Suprapubic skin (tissue), 4 donors: Measurements from ENCODE around the gene HOXC9. TPM values are rescaled to one million over a fixed set of nuclear protein-coding genes. Genes with fewer than 3 reads are reported as not detected.

Experiments
- DNase-seq, 2 donors: peaks; one replicate each; pipeline ENCODE4 v3.0.0-alpha.2; 2019; ENCODE audit warnings: low spot score in 2 of 2
- H3K27ac ChIP-seq: fragments of 200-600 bp; sonication (generic); one replicate; pipeline ENCODE4 v1.5.1; 2019
- H3K27me3 ChIP-seq: fragments of 200-600 bp; sonication (generic); one replicate; pipeline ENCODE4 v1.5.1; 2019
- H3K36me3 ChIP-seq: fragments of 200-600 bp; sonication (generic); one replicate; pipeline ENCODE4 v1.5.1; 2019
- H3K4me1 ChIP-seq: fragments of 200-600 bp; sonication (generic); one replicate; pipeline ENCODE4 v1.5.1; 2019
- H3K4me3 ChIP-seq: fragments of 200-600 bp; sonication (generic); one replicate; pipeline ENCODE4 v1.5.1; 2019; ENCODE audit warnings: mild to moderate bottlenecking
- H3K9me3 ChIP-seq: fragments of 200-600 bp; sonication (generic); one replicate; pipeline ENCODE4 v1.5.1; 2019
- CTCF ChIP-seq, 2 donors: fragments of 200-600 bp in 1 of 2; fragments of 450-650 bp in 1 of 2; sonication (generic) in 1 of 2; IDR thresholded peaks; one replicate each; pipeline ENCODE4 v1.5.1; 2016 to 2019; ENCODE audit warnings: antibody characterized with exemption in 2 of 2, mild to moderate bottlenecking in 1 of 2, moderate library complexity in 1 of 2
- EP300 ChIP-seq: sonication (generic); formaldehyde crosslinking; IDR thresholded peaks from one replicate; pipeline ENCODE4 v1.6.1; 2017; ENCODE audit warnings: antibody characterized with exemption
- POLR2A ChIP-seq, 2 donors: fragments of 450-650 bp; IDR thresholded peaks; one replicate each; pipeline ENCODE4 v1.6.1; 2017; ENCODE audit warnings: antibody characterized with exemption in 2 of 2, mild to moderate bottlenecking in 2 of 2, moderate library complexity in 2 of 2
- POLR2AphosphoS5 ChIP-seq, 3 donors: sonication (generic); formaldehyde crosslinking; IDR thresholded peaks; one replicate each; pipeline ENCODE4 v1.6.1; 2017; ENCODE audit warnings: antibody characterized with exemption in 3 of 3
- WGBS: methylation state at CpG from one replicate; pipeline ENCODE4 v1.1.5; 2018; 5-methylcytosine and 5-hydroxymethylcytosine counted together
- total RNA-seq, 4 donors: library from RNA; depleted of rRNA; stranded (reverse); fragments of >200 nt; gene quantifications; one replicate each; pipeline ENCODE4 v1.1.0, GENCODE V29; 2016

The HOXC9 gene
- total RNA-seq, 4 donors from 2014 or later = 4.9 to 12.2 (median 6.1) TPM

DNA sequence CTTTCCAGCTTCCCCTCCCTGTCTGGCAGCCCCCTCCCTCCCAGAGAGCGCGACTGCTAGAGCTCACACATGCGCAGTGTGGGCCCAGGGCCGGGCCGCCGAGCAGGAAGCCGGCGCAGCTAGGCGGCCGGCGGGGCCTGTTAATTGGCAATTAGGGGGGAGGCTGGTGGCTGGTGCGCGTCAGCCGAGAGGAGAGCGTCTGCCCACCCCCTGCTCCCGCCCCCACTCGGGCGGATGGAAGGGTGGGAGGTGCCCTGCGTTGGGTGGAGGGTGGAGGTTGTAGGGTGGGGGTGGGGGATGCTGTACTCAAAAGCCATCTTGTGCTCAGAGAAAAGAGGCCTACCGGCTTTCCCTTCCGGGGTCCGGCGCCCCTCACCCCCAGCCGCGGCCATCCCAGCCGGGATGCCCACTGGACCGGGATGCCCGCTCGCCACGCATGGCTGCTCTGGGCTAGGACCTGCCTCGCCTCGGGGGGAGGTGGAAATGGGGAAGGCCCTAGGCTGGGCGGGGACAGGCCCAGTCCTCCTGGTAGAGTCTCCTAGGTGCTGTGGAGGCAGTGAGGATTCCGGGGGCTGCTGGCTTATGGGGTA lies 18.0 kb downstream of the HOXC9 start:
- H3K4me3 ChIP-seq = peak overlapping the region; percentile 78
- TF ChIP-seq POLR2A (IDR thresholded peaks at IDR 0.05) (peak in 1 of 2 donors; percentile 31), CTCF (IDR thresholded peaks at IDR 0.05) (no peak), POLR2AphosphoS5 (IDR thresholded peaks at IDR 0.05) (peak in 2 of 3 donors; percentile 30 to 53)
- peaks cover 20% of the 10 kb centered on the region for H3K27me3 ChIP-seq
- under 1% methylated on average over 15 of the region's 34 CpGs for WGBS
- H3K9me3 ChIP-seq = no peaks in the 10 kb centered on the region
- DNase-seq = peak; percentile 94
- no peaks in the 10 kb centered on the region for H3K36me3 ChIP-seq
- peak overlapping the region; percentile 98 for H3K27ac ChIP-seq
- H3K4me1 ChIP-seq = peaks cover 84% of the 10 kb centered on the region

DNA sequence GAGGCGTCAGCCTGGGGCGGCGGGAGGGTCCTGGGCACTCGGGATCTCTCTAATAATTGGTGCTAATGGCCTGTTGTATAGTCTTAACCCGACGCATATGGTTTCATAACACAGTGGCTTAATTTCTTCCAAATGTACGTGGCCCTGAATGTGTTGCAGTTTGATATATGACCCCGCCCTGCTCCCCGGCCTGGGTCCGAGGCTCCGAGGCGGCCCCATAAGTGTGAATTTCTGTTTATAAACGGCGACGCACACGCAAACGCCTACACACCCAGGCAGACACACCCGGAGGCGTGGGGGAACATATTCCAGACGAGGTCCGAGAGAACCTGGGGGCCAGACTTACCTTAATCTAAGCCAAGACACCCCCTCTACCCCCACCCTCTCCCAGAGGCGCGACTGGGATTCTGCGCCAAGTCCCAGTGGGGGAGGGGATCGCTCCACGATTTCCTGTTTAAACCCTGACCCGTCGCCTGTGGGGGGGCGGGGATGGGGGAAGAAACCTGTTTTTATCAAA lies 18.6 kb downstream of the HOXC9 start:
- 0% methylated on average over 18 of the region's 29 CpGs for WGBS
- TF ChIP-seq POLR2AphosphoS5 (IDR thresholded peaks at IDR 0.05) (no peak), CTCF (IDR thresholded peaks at IDR 0.05) (no peak), POLR2A (IDR thresholded peaks at IDR 0.05) (no peak), EP300 (no peak)
- H3K4me1 ChIP-seq = peaks cover 84% of the 10 kb centered on the region
- peaks cover 16% of the 10 kb centered on the region for H3K27me3 ChIP-seq
- H3K27ac ChIP-seq = peak overlapping the region; percentile 98
- no peaks in the 10 kb centered on the region for H3K9me3 ChIP-seq
- DNase-seq = no peak
- peak overlapping the region; percentile 78 for H3K4me3 ChIP-seq
- H3K36me3 ChIP-seq = no peaks in the 10 kb centered on the region

DNA sequence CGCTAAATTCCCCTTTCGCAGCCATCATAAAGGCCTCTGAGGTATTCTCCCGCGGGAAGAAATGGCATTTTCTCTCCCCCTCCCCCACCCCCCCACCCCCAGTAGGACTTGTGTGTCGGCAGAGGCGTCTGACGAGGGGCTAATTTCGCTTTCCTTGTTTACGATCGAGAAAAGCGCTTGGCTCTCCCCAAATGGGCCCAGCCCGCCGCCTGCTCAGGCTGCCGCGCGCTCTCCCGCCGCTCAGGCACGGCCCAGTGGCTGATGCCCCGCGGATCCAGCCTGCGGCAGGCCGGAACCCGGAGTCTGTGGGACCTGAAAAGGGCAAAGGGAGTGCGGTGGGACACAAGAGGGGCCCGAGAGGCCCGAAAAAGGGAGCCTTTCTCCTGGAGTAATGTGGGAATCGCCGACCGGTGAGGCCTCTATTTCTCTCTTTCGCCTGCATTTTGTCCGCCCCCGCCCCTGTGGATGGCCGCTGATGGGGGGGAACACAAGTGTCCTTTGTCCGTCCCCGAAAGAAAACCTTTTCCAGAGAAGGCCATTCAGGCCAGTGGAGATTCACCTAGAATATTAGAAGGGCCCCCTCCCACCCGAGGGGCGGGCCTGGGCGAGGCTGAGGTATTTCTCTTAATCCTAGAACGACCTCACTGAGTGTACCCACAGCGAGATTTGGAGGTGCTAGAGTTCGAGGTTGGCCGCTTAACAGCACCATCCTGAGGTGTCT lies 19.3 kb downstream of the HOXC9 start:
- H3K4me3 ChIP-seq = peak overlapping the region; percentile 78
- H3K9me3 ChIP-seq = no peaks in the 10 kb centered on the region
- H3K36me3 ChIP-seq = no peaks in the 10 kb centered on the region
- WGBS = 9% methylated on average over 33 of the region's 43 CpGs
- H3K4me1 ChIP-seq = peaks cover 83% of the 10 kb centered on the region
- peaks cover 15% of the 10 kb centered on the region for H3K27me3 ChIP-seq
- peak overlapping the region; percentile 98 for H3K27ac ChIP-seq
- TF ChIP-seq CTCF (IDR thresholded peaks at IDR 0.05) (no peak), POLR2AphosphoS5 (IDR thresholded peaks at IDR 0.05) (peak in 1 of 3 donors; percentile 14)
- no peak for DNase-seq

- peaks cover 85% of the 10 kb centered on the region for H3K4me1 ChIP-seq
- no peaks in the 10 kb centered on the region for H3K36me3 ChIP-seq
- H3K27me3 ChIP-seq = peaks cover 15% of the 10 kb centered on the region
- WGBS = 20% methylated on average over 10 of the region's 10 CpGs
- no peak for DNase-seq
- peak overlapping the region; percentile 98 for H3K27ac ChIP-seq
- peak overlapping the region; percentile 78 for H3K4me3 ChIP-seq
- no peaks in the 10 kb centered on the region for H3K9me3 ChIP-seq
- TF ChIP-seq EP300 = no peak
- TF ChIP-seq POLR2A (IDR thresholded peaks at IDR 0.05) = no peak
- no peak for TF ChIP-seq POLR2AphosphoS5 (IDR thresholded peaks at IDR 0.05)
- no peak for TF ChIP-seq CTCF (IDR thresholded peaks at IDR 0.05)
Measured at GRCh38 chr12:54019924-54020590, 20.1 kb downstream of the HOXC9 start.
